Metanephros (tissue), 1 donor: ENCODE measurements around the gene FGF6. TPM values are rescaled to one million over a fixed set of nuclear protein-coding genes. Genes with fewer than 3 reads are reported as not detected.

Experiments
- total RNA-seq: library from RNA; depleted of rRNA; stranded (reverse); fragments of >200 nt; gene quantifications from one replicate; pipeline ENCODE4 v1.2.3, GENCODE V29; 2014

The FGF6 gene, protein sequence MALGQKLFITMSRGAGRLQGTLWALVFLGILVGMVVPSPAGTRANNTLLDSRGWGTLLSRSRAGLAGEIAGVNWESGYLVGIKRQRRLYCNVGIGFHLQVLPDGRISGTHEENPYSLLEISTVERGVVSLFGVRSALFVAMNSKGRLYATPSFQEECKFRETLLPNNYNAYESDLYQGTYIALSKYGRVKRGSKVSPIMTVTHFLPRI
- 1.3 TPM for total RNA-seq

DNA sequence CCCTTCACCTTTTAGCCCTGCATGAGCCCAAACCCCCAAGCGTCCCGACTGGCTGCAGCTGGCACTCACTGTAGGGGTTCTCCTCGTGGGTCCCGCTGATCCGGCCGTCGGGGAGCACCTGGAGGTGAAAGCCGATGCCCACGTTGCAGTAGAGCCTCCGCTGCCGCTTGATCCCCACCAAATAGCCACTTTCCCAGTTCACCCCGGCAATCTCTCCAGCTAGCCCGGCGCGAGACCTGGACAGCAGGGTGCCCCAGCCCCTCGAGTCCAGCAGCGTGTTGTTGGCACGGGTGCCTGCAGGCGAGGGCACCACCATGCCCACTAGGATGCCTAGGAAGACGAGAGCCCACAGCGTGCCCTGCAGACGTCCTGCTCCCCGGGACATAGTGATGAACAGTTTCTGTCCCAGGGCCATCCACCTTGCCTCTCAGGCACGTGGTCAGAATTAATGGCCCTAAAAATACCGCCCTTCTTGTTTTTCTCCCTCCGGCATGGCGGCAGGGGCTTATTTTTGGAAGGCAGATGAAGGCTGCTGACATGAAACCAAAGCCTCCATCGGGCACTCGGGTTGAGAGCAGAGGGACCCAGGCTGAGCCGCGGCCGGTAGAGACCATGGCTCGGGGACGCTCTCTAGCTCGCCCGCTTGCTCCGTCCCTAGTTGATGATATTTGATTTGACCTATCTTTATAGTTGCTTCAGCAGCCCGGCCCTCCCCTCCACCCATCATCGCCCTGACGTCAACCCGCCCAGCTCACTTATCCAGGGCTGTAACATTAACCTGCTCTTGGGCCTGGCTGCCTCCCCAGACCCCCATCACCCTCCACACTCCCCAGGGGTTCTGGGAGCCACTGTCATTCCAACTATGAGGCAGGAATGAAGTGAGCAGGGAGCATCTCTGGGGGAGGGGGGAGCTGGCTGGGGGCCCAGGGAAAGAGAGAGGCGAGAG lies at the start of gene FGF6:
Gene FGF6 (minus strand): TSS at position 660 of the 946 bp plus-strand sequence. CDS start 245 bp downstream, at position 415.

Other genes with a start within 250 kb of the FGF6 start
- 111 TPM for gene CCND2, start 172.1 kb downstream of the FGF6 start, total RNA-seq
- 2.1 TPM for gene TIGAR, start 124.6 kb downstream of the FGF6 start, total RNA-seq
- 0.06 TPM for gene FGF23, start 66.1 kb downstream of the FGF6 start, total RNA-seq
- 8.7 TPM for gene RAD51AP1, start 93.1 kb upstream of the FGF6 start, total RNA-seq
- gene DYRK4, start 116.4 kb upstream of the FGF6 start, total RNA-seq = 26.7 TPM
- 1.8 TPM for gene AKAP3, start 203.2 kb upstream of the FGF6 start, total RNA-seq
- 58.9 TPM for gene NDUFA9, start 203.3 kb upstream of the FGF6 start, total RNA-seq